ENCODE results near the gene MAD1L1. TPM values are rescaled to one million over a fixed set of nuclear protein-coding genes. Genes with fewer than 3 reads are reported as not detected.

MAD1L1 gene
- total RNA-seq, 4 donors from 2014 or later, result 8.0 to 52.7 (median 26.7) TPM

- Histone ChIP-seq H3K4me1 (no peaks in the 10 kb centered on the region), H3K27ac (no peak overlapping the region), H3K4me3 (no peak overlapping the region), H3K36me3 (no peaks in the 10 kb centered on the region), H3K9me3 (no peaks in the 10 kb centered on the region), H3K27me3 (no peaks in the 10 kb centered on the region)
- in situ Hi-C loops (cut with MboI; ENCODE audit: low pct_ligation_motif_present in 1 of 4, low pct_unique_long_range_greater_than_20kb in 1 of 4, low sequenced_read_pairs in 3 of 4), result no loop called here
- WGBS, 2 donors (ENCODE audit: low coverage in 1 of 2), result 92% methylated on average over 14 of the region's 24 CpGs; no CpG with 5 or more reads in 1 of the 2 donors
- DNase-seq, result no peak
- TF ChIP-seq POLR2AphosphoS5 (IDR thresholded peaks at IDR 0.05) (no peak), POLR2A (IDR thresholded peaks at IDR 0.05) (no peak), CTCF (IDR thresholded peaks at IDR 0.05) (no peak)
- intact Hi-C loops (cut with DNase I; ENCODE audit: low total_unique reads), result no loop called here
Measured at GRCh38 chr7:1856888-1857441, 375.8 kb downstream of the MAD1L1 start.

GRCh38 chr7:1856161-1856887, 376.4 kb downstream of the MAD1L1 start:
- Histone ChIP-seq H3K4me1 (no peaks in the 10 kb centered on the region), H3K9me3 (no peaks in the 10 kb centered on the region), H3K4me3 (no peak overlapping the region), H3K27me3 (no peaks in the 10 kb centered on the region), H3K36me3 (no peaks in the 10 kb centered on the region), H3K27ac (no peak overlapping the region)
- no peak for DNase-seq
- TF ChIP-seq CTCF (IDR thresholded peaks at IDR 0.05) (no peak), EP300 (IDR thresholded peaks at IDR 0.05; ENCODE audit: low read depth) (no peak), POLR2AphosphoS5 (IDR thresholded peaks at IDR 0.05) (no peak)
- intact Hi-C loops (cut with DNase I; ENCODE audit: low total_unique reads), result no loop called here
- 88% methylated on average over 41 of the region's 45 CpGs; no CpG with 5 or more reads in 1 of the 2 donors for WGBS, 2 donors (ENCODE audit: low coverage in 1 of 2)
- in situ Hi-C loops (cut with MboI; ENCODE audit: low pct_ligation_motif_present in 1 of 4, low pct_unique_long_range_greater_than_20kb in 1 of 4, low sequenced_read_pairs in 3 of 4), result no loop called here

- intact Hi-C loops (cut with DNase I; ENCODE audit: low total_unique reads), result no loop called here
- DNase-seq, result no peak
- TF ChIP-seq CTCF (IDR thresholded peaks at IDR 0.05) (no peak), POLR2AphosphoS5 (IDR thresholded peaks at IDR 0.05) (no peak), EP300 (IDR thresholded peaks at IDR 0.05; ENCODE audit: low read depth) (no peak), POLR2A (IDR thresholded peaks at IDR 0.05) (no peak)
Measured at GRCh38 chr7:1855725-1856160, 377.0 kb downstream of the MAD1L1 start.

GRCh38 chr7:1854866-1855724, 377.6 kb downstream of the MAD1L1 start:
- no peaks in the 10 kb centered on the region for H3K36me3 ChIP-seq
- TF ChIP-seq CTCF (IDR thresholded peaks at IDR 0.05), result no peak
- TF ChIP-seq POLR2AphosphoS5 (IDR thresholded peaks at IDR 0.05), result no peak
- no peak for TF ChIP-seq EP300 (IDR thresholded peaks at IDR 0.05; ENCODE audit: low read depth)
- TF ChIP-seq POLR2A (IDR thresholded peaks at IDR 0.05), result no peak
- no peaks in the 10 kb centered on the region for H3K27me3 ChIP-seq
- no peak overlapping the region for H3K27ac ChIP-seq
- DNase-seq, result peak; percentile 5
- no peak overlapping the region for H3K4me3 ChIP-seq
- 90% methylated on average over 41 of the region's 41 CpGs; no CpG with 5 or more reads in 1 of the 2 donors for WGBS, 2 donors (ENCODE audit: low coverage in 1 of 2)
- H3K9me3 ChIP-seq, result no peaks in the 10 kb centered on the region
- intact Hi-C loops (cut with DNase I; ENCODE audit: low total_unique reads) (no loop called here), in situ Hi-C loops (cut with MboI; ENCODE audit: low pct_ligation_motif_present in 1 of 4, low pct_unique_long_range_greater_than_20kb in 1 of 4, low sequenced_read_pairs in 3 of 4) (no loop called here)
- H3K4me1 ChIP-seq, result no peaks in the 10 kb centered on the region

More at GRCh38 chr7:1855725-1856160, 377.0 kb downstream of the MAD1L1 start:
- in situ Hi-C loops (cut with MboI; ENCODE audit: low pct_ligation_motif_present in 1 of 4, low pct_unique_long_range_greater_than_20kb in 1 of 4, low sequenced_read_pairs in 3 of 4), result no loop called here
- 84 to 100% methylated on average over 2 to 14 of the region's 14 CpGs for whole genome bisulfite sequencing, 2 donors (ENCODE audit: low coverage in 1 of 2)
- Histone ChIP-seq H3K36me3 (no peaks in the 10 kb centered on the region), H3K4me1 (no peaks in the 10 kb centered on the region), H3K9me3 (no peaks in the 10 kb centered on the region), H3K27ac (no peak overlapping the region), H3K4me3 (no peak overlapping the region), H3K27me3 (no peaks in the 10 kb centered on the region)
